Kidney epithelial cell (primary cell): Measurements from ENCODE around the gene OR8B8. TPM values are rescaled to one million over a fixed set of nuclear protein-coding genes. Genes with fewer than 3 reads are reported as not detected.

Experiments used
- DNase-seq: peaks from one replicate; pipeline ENCODE4 v3.0.0-alpha.2; 2010; ENCODE audit warnings: low read depth
- H3K27me3 ChIP-seq: 2 replicates; pipeline ENCODE4 v1.6.0; 2011; ENCODE audit warnings: low read length; ENCODE audit not compliant: control insufficient read depth, insufficient read depth
- H3K36me3 ChIP-seq: 2 replicates; pipeline ENCODE4 v1.5.1; 2011; ENCODE audit warnings: low read length; ENCODE audit not compliant: control insufficient read depth, insufficient read depth
- H3K4me3 ChIP-seq: 2 replicates; pipeline ENCODE4 v1.5.1; 2011; ENCODE audit warnings: low read depth, mild to moderate bottlenecking, control low read depth, low read length
- CTCF ChIP-seq: IDR thresholded peaks from 2 replicates; pipeline ENCODE4 v1.5.1; 2011; ENCODE audit warnings: mild to moderate bottlenecking, moderate library complexity, low read length, control low read depth, inconsistent platforms; ENCODE audit not compliant: insufficient read depth, poor library complexity, severe bottlenecking
- total RNA-seq: library from RNA; depleted of rRNA; stranded (reverse); fragments of >200 nt; gene quantifications from 2 replicates; pipeline ENCODE4 v1.2.3, GENCODE V29; 2015

Gene OR8B8
- total RNA-seq, 1 donor from 2014 or later, result not detected

- Histone ChIP-seq H3K36me3 (no peaks in the 10 kb centered on the region), H3K4me3 (no peak overlapping the region), H3K27me3 (no peaks in the 10 kb centered on the region)
- DNase-seq, result no peak
- no peak for TF ChIP-seq CTCF
Measured at GRCh38 chr11:124446916-124447315, 1.4 kb upstream of the OR8B8 start.

- no peak for TF ChIP-seq CTCF
- H3K36me3 ChIP-seq, result no peaks in the 10 kb centered on the region
- H3K27me3 ChIP-seq, result no peaks in the 10 kb centered on the region
- H3K4me3 ChIP-seq, result no peak overlapping the region
- DNase-seq, result no peak
Measured at GRCh38 chr11:124442847-124443246, 2.6 kb downstream of the OR8B8 start.

DNA sequence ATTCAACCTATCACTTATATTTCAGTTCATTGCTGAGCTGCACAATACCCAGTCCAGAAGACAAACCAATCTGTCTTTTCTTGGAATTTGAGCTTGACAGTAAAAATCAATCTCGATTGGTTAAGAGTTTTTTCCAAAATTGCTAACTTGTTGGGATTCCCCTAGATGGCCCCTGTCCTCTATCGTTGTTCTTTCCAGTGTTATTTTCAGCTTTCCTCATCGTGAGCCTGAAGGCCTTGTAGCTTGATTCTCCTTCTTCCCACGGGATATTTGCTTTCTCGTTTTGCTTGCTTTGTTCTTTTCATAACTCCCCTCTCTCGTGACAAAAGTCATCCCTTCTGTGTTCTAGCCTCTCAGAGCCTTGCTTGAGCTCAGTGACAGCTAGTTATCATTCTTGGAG, 3.1 kb downstream of the OR8B8 start:
- Histone ChIP-seq H3K4me3 (no peak overlapping the region), H3K27me3 (no peaks in the 10 kb centered on the region), H3K36me3 (no peaks in the 10 kb centered on the region)
- no peak for TF ChIP-seq CTCF
- DNase-seq, result no peak

- Histone ChIP-seq H3K36me3 (no peaks in the 10 kb centered on the region), H3K4me3 (no peak overlapping the region), H3K27me3 (no peaks in the 10 kb centered on the region)
- TF ChIP-seq CTCF, result no peak
- no peak for DNase-seq
Measured at GRCh38 chr11:124441519-124441918, 4.0 kb downstream of the OR8B8 start.

GRCh38 chr11:124441081-124441480, 4.4 kb downstream of the OR8B8 start:
- DNase-seq, result no peak
- TF ChIP-seq CTCF, result no peak
- Histone ChIP-seq H3K4me3 (no peak overlapping the region), H3K27me3 (no peaks in the 10 kb centered on the region), H3K36me3 (no peaks in the 10 kb centered on the region)

GRCh38 chr11:124440608-124441007, 4.9 kb downstream of the OR8B8 start:
- DNase-seq, result no peak
- H3K36me3 ChIP-seq, result no peaks in the 10 kb centered on the region
- TF ChIP-seq CTCF, result no peak
- no peaks in the 10 kb centered on the region for H3K27me3 ChIP-seq
- no peak overlapping the region for H3K4me3 ChIP-seq
